ENCODE data around the gene EYA2. TPM values are rescaled to one million over a fixed set of nuclear protein-coding genes. Genes with fewer than 3 reads are reported as not detected.

The EYA2 gene
- total and polyA plus RNA-seq, 2 donors (not counting 1 experiment from before 2014, with no cell fraction given) = 1.1 to 2.8 TPM

- POLR2A ChIA-PET = no interaction called here
- Histone ChIP-seq H3K4me1 (ENCODE audit: control insufficient read depth in 2 of 2, insufficient read depth in 2 of 2, low read length in 2 of 2) (no peaks in the 10 kb centered on the region), H3K27me3 (replicated peaks in 1 of 4; ENCODE audit: control extremely low read depth in 1 of 4, control insufficient read depth in 3 of 4, insufficient read depth in 4 of 4, low read length in 3 of 4) (peaks cover 0 to 3% (median 0%) of the 10 kb centered on the region in 4 experiments), H3K9me3 (ENCODE audit: control extremely low read depth in 1 of 3, control insufficient read depth in 2 of 3, insufficient read depth in 1 of 3, low read length in 2 of 3) (peaks cover 0 to 5% (median 0%) of the 10 kb centered on the region in 3 donors), H3K4me2 (replicated peaks; ENCODE audit: low read depth, low read length, poor library complexity, severe bottlenecking) (no peak overlapping the region), H4K20me1 (ENCODE audit: control insufficient read depth, insufficient read depth, low read length, poor library complexity, severe bottlenecking) (no peaks in the 10 kb centered on the region), H3K9ac (ENCODE audit: low read length) (no peak overlapping the region), H2AFZ (ENCODE audit: insufficient read depth, low read depth, low read length, poor library complexity, severe bottlenecking) (no peak overlapping the region), H3K36me3 (replicated peaks in 1 of 2; ENCODE audit: control extremely low read depth in 1 of 2, control insufficient read depth in 1 of 2, extremely low read depth in 1 of 2, insufficient read depth in 2 of 2, low read length in 1 of 2) (no peaks in the 10 kb centered on the region), H3K4me3 (ENCODE audit: control extremely low read depth in 1 of 5, extremely low read depth in 1 of 5, insufficient read depth in 1 of 5, low read depth in 2 of 5, low read length in 4 of 5) (no peak overlapping the region), H3K27ac (ENCODE audit: low read length in 2 of 2) (no peak overlapping the region), H3K79me2 (ENCODE audit: control insufficient read depth, insufficient read depth, low read length) (no peaks in the 10 kb centered on the region)
- intact Hi-C loops (cut with micrococcal nuclease) = no loop called here
- Mint-ChIP-seq H3K27ac (no peak overlapping the region), H3K27me3 (peaks cover 48% of the 10 kb centered on the region), H3K4me3 (no peak overlapping the region), H3K4me1 (no peaks in the 10 kb centered on the region), H3K9me3 (ENCODE audit: insufficient read depth) (no peaks in the 10 kb centered on the region)
- WGBS (ENCODE audit: insufficient coverage) = 94% methylated on average over 2 of the region's 5 CpGs
- CTCF ChIA-PET = no interaction called here
- DNase-seq (no peak), ATAC-seq (ENCODE audit: low read depth) (no peak)
- TF ChIP-seq EZH2 (IDR thresholded peaks at IDR 0.05; ENCODE audit: borderline replicate concordance, insufficient read depth, low read depth, low read length, poor library complexity, severe bottlenecking) = no peak
- TF ChIP-seq, protein P1, sequence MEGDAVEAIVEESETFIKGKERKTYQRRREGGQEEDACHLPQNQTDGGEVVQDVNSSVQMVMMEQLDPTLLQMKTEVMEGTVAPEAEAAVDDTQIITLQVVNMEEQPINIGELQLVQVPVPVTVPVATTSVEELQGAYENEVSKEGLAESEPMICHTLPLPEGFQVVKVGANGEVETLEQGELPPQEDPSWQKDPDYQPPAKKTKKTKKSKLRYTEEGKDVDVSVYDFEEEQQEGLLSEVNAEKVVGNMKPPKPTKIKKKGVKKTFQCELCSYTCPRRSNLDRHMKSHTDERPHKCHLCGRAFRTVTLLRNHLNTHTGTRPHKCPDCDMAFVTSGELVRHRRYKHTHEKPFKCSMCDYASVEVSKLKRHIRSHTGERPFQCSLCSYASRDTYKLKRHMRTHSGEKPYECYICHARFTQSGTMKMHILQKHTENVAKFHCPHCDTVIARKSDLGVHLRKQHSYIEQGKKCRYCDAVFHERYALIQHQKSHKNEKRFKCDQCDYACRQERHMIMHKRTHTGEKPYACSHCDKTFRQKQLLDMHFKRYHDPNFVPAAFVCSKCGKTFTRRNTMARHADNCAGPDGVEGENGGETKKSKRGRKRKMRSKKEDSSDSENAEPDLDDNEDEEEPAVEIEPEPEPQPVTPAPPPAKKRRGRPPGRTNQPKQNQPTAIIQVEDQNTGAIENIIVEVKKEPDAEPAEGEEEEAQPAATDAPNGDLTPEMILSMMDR (IDR thresholded peaks at IDR 0.05) = no peak
Measured at GRCh38 chr20:47011984-47012383, 117.3 kb downstream of the EYA2 start.

DNA sequence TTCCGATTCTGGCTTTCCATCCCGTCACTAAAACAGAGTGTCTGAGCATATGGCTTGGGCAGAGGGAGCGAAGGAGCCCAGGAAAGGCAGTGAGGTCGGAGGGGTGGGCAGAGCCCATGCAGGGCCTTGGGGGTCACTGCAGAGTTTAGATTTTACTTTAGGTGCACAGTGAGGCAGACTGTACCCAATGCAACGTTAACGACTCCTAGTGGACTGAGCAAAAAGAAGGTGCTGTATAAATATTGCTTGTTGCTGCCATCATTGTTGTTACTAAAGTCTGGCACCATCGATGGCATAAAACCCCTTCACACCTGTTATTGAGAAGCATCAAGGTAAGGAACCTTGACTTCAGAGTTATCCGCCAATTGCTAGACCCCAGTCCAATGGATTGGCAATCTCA is 119.0 kb downstream of the EYA2 start:
- no peak overlapping the region for H3K27ac Mint-ChIP-seq
- 67% methylated on average over 5 of the region's 8 CpGs for WGBS (ENCODE audit: insufficient coverage)
- Histone ChIP-seq H3K79me2 (ENCODE audit: control insufficient read depth, insufficient read depth, low read length) (no peaks in the 10 kb centered on the region), H3K4me2 (replicated peaks; ENCODE audit: low read depth, low read length, poor library complexity, severe bottlenecking) (no peak overlapping the region), H3K9ac (ENCODE audit: low read length) (no peak overlapping the region), H3K27me3 (replicated peaks in 1 of 4; ENCODE audit: control extremely low read depth in 1 of 4, control insufficient read depth in 3 of 4, insufficient read depth in 4 of 4, low read length in 3 of 4) (no peaks in the 10 kb centered on the region), H4K20me1 (ENCODE audit: control insufficient read depth, insufficient read depth, low read length, poor library complexity, severe bottlenecking) (no peaks in the 10 kb centered on the region), H3K27ac (ENCODE audit: low read length in 2 of 2) (no peak overlapping the region), H3K9me3 (ENCODE audit: control extremely low read depth in 1 of 3, control insufficient read depth in 2 of 3, insufficient read depth in 1 of 3, low read length in 2 of 3) (peaks cover 0 to 3% (median 0%) of the 10 kb centered on the region in 3 donors), H2AFZ (ENCODE audit: insufficient read depth, low read depth, low read length, poor library complexity, severe bottlenecking) (no peak overlapping the region), H3K4me1 (ENCODE audit: control insufficient read depth in 2 of 2, insufficient read depth in 2 of 2, low read length in 2 of 2) (no peaks in the 10 kb centered on the region), H3K36me3 (replicated peaks in 1 of 2; ENCODE audit: control extremely low read depth in 1 of 2, control insufficient read depth in 1 of 2, extremely low read depth in 1 of 2, insufficient read depth in 2 of 2, low read length in 1 of 2) (no peaks in the 10 kb centered on the region), H3K4me3 (ENCODE audit: control extremely low read depth in 1 of 5, extremely low read depth in 1 of 5, insufficient read depth in 1 of 5, low read depth in 2 of 5, low read length in 4 of 5) (no peak overlapping the region)
- ChIA-PET POLR2A (no interaction called here), CTCF (no interaction called here)
- intact Hi-C loops (cut with micrococcal nuclease) = no loop called here
- peaks cover 40% of the 10 kb centered on the region for H3K27me3 Mint-ChIP-seq
- no peak overlapping the region for H3K4me3 Mint-ChIP-seq
- H3K4me1 Mint-ChIP-seq = no peaks in the 10 kb centered on the region
- ATAC-seq (ENCODE audit: low read depth) (no peak), DNase-seq (no peak)
- no peaks in the 10 kb centered on the region for H3K9me3 Mint-ChIP-seq (ENCODE audit: insufficient read depth)
- no peak for TF ChIP-seq EZH2 (IDR thresholded peaks at IDR 0.05; ENCODE audit: borderline replicate concordance, insufficient read depth, low read depth, low read length, poor library complexity, severe bottlenecking)
- TF ChIP-seq, protein P1 (IDR thresholded peaks at IDR 0.05) = no peak

All from B cell (primary cell).